CD4-positive, alpha-beta memory T cell (primary cell): ENCODE results near the gene IL1RAP. TPM values are rescaled to one million over a fixed set of nuclear protein-coding genes. Genes with fewer than 3 reads are reported as not detected.

Experiments
- CTCF ChIA-PET: fragments of 350-600 bp; sonication (Branson Sonifier 250); formaldehyde crosslinking; loops from one replicate; lab custom pipeline; 2021; ENCODE audit warnings: inconsistent platforms; ENCODE audit not compliant: partially characterized antibody; lab: Charles Lee
- POLR2A ChIA-PET: fragments of 350-600 bp; sonication (Branson Sonifier 250); formaldehyde crosslinking; loops from one replicate; lab custom pipeline; 2021; ENCODE audit not compliant: partially characterized antibody; lab: Charles Lee
- DNase-seq, 5 donors: peaks; one replicate each; pipeline versions ENCODE4 v3.0.0 to v3.0.0-alpha.2; 2020 to 2022; ENCODE audit warnings: mixed read lengths in 1 of 5
- H3K27ac ChIP-seq: one replicate; pipeline ENCODE4 v1.7.0; 2013; ENCODE audit warnings: low read depth, low read length
- H3K27me3 ChIP-seq: 2 replicates; pipeline ENCODE4 v1.7.0; 2013; ENCODE audit warnings: mild to moderate bottlenecking, low read length, moderate library complexity; ENCODE audit not compliant: insufficient read depth
- H3K36me3 ChIP-seq: 2 replicates; pipeline ENCODE4 v1.7.0; 2013; ENCODE audit warnings: mild to moderate bottlenecking, low read length, moderate library complexity; ENCODE audit not compliant: insufficient read depth
- H3K4me1 ChIP-seq: 2 replicates; pipeline ENCODE4 v1.7.0; 2013; ENCODE audit warnings: mild to moderate bottlenecking, low read length, moderate library complexity; ENCODE audit not compliant: insufficient read depth
- H3K4me3 ChIP-seq, 2 donors: one replicate each; pipeline ENCODE4 v1.7.0; 2013; ENCODE audit warnings: low read length in 2 of 2, mild to moderate bottlenecking in 1 of 2
- H3K9me3 ChIP-seq, 2 donors: one replicate each; pipeline ENCODE4 v1.7.0; 2013; ENCODE audit warnings: low read length in 2 of 2, control low read depth in 1 of 2; ENCODE audit not compliant: control insufficient read depth in 1 of 2
- H3K27ac Mint-ChIP-seq, 7 donors: one replicate each; pipeline ENCODE4 v1.8.0; 2020 to 2021; ENCODE audit warnings: mixed read lengths in 7 of 7, mild to moderate bottlenecking in 6 of 7, inconsistent platforms in 3 of 7, moderate library complexity in 3 of 7
- H3K27me3 Mint-ChIP-seq, 2 donors: one replicate each; pipeline ENCODE4 v1.8.0; 2020 to 2021; ENCODE audit warnings: mixed read lengths in 2 of 2
- H3K36me3 Mint-ChIP-seq, 2 donors: one replicate each; pipeline ENCODE4 v1.8.0; 2020 to 2021; ENCODE audit warnings: mixed read lengths in 2 of 2, inconsistent platforms in 1 of 2, mild to moderate bottlenecking in 1 of 2
- H3K4me1 Mint-ChIP-seq, 4 donors: one replicate each; pipeline ENCODE4 v1.8.0; 2020 to 2021; ENCODE audit warnings: mixed read lengths in 4 of 4, mild to moderate bottlenecking in 1 of 4
- H3K4me3 Mint-ChIP-seq, 8 donors: one replicate each; pipeline ENCODE4 v1.8.0; 2020 to 2021; ENCODE audit warnings: mixed read lengths in 8 of 8, mild to moderate bottlenecking in 7 of 8, moderate library complexity in 6 of 8, inconsistent platforms in 3 of 8
- H3K9me3 Mint-ChIP-seq, 8 donors: one replicate each; pipeline ENCODE4 v1.8.0; 2020 to 2021; ENCODE audit warnings: mixed read lengths in 8 of 8, mild to moderate bottlenecking in 5 of 8, inconsistent platforms in 3 of 8, moderate library complexity in 1 of 8
- intact Hi-C: fragments of 100-400 bp; cut with micrococcal nuclease; formaldehyde crosslinking; loops from one replicate; pipeline ENCODE4 v1.15.1; 2023
- polyA plus RNA-seq, 2 donors: library from polyadenylated mRNA; unstranded; fragments of 300-500 nt; fragmentation: Illumina TruSeq; gene quantifications; one replicate each; pipeline ENCODE4 v1.2.3, GENCODE V29; 2021
- total RNA-seq, 2 experiments: library from RNA; stranded (reverse); gene quantifications; one replicate each; pipeline ENCODE4 v1.2.3, GENCODE V29; 2021

IL1RAP gene
- total and polyA plus RNA-seq, 4 experiments from 2014 or later, result 4.1 to 14.6 (median 8.2) TPM

- DNase-seq, result no peak
- ChIA-PET CTCF (interaction anchor here (1.7 kb wide), 1 partner anchor 271 kb away, joined by 5 read pairs; no protein-coding TSS in a partner anchor), POLR2A (no interaction called here)
- no peaks in the 10 kb centered on the region for H3K4me1 Mint-ChIP-seq
- no peaks in the 10 kb centered on the region for H3K4me1 ChIP-seq
- H3K36me3 Mint-ChIP-seq, result no peaks in the 10 kb centered on the region
- intact Hi-C loops, result loop anchor here (2.0 kb wide), 1 partner anchor 729 kb away; no protein-coding TSS in a partner anchor
- H3K9me3 ChIP-seq, result no peaks in the 10 kb centered on the region
- H3K4me3 Mint-ChIP-seq, result no peak overlapping the region
- peaks cover 7 to 8% of the 10 kb centered on the region in 2 donors for H3K27me3 Mint-ChIP-seq
- H3K4me3 ChIP-seq, result no peak overlapping the region
- H3K27me3 ChIP-seq, result no peaks in the 10 kb centered on the region
- H3K27ac Mint-ChIP-seq, result no peak overlapping the region
- no peak overlapping the region for H3K27ac ChIP-seq
- no peaks in the 10 kb centered on the region for H3K36me3 ChIP-seq
- no peaks in the 10 kb centered on the region for H3K9me3 Mint-ChIP-seq
Measured at GRCh38 chr3:190695994-190696393, 182.1 kb downstream of the IL1RAP start.

DNA sequence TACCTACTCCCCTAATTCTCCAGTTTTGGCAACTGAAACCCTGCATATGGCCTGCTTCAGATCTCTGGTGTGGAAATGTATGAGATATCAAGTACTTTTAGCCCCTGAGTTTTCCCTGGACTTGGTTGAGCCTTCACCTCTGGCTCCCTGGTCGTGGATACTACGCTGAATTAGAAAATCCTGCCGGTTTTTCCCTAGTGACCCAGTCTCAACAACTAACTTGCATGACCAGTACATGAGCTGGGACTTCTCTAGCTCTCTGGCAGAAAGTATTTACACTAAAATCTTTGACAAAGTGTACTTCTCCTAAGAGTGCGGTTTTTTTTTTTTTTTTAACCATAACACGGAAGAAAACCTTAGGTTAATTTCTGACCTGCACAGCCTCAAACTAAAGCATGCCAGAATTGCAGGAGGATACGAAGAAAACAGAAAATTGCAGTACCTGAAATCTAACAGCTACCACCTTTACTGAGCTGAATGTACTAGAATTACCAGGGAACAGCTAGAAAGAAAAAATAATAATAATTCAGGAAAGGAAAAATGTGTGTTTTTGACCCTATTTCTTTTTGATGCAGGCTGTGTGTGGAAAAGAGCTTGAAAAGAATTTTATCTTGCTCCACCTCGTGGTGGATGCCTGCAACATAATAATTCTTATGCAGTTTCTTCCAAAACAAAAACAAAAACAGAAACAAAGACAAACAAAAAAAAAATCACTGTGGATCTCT is 183.1 kb downstream of the IL1RAP start:
- H3K36me3 ChIP-seq, result no peaks in the 10 kb centered on the region
- Mint-ChIP-seq H3K4me1 (no peaks in the 10 kb centered on the region), H3K4me3 (no peak overlapping the region), H3K27ac (no peak overlapping the region), H3K36me3 (no peaks in the 10 kb centered on the region), H3K9me3 (no peaks in the 10 kb centered on the region), H3K27me3 (peaks cover 7 to 8% of the 10 kb centered on the region in 2 donors)
- H3K27ac ChIP-seq, result no peak overlapping the region
- H3K27me3 ChIP-seq, result no peaks in the 10 kb centered on the region
- POLR2A ChIA-PET, result no interaction called here
- CTCF ChIA-PET, result interaction anchor here (0.7 to 1.7 kb wide), 3 partner anchors 9 to 272 kb away, joined by 3 to 5 read pairs (median 3); no protein-coding TSS in a partner anchor
- no peak for DNase-seq
- H3K4me1 ChIP-seq, result no peaks in the 10 kb centered on the region
- intact Hi-C loops, result loop anchor here (2.0 kb wide), 1 partner anchor 730 kb away; no protein-coding TSS in a partner anchor
- H3K4me3 ChIP-seq, result no peak overlapping the region
- no peaks in the 10 kb centered on the region for H3K9me3 ChIP-seq

DNA sequence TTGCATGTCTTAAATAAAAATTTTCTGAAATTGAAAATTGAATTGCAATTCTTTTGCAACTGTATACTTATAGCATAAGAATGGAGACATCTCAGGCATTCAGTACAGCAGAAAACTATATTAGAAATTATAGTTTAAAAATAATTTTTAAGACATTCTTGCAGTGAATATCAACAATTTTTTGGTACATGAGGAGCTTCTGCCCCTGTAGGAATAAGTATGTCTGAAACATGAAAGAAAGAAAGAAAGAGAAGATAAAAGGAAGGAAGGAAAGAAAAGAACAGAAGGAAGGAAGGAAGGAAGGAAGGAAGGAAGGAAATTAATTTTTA is 183.6 kb downstream of the IL1RAP start:
- Mint-ChIP-seq H3K27me3 (peaks cover 7 to 8% of the 10 kb centered on the region in 2 donors), H3K4me3 (no peak overlapping the region), H3K4me1 (no peaks in the 10 kb centered on the region), H3K9me3 (no peaks in the 10 kb centered on the region), H3K27ac (no peak overlapping the region), H3K36me3 (no peaks in the 10 kb centered on the region)
- H3K4me3 ChIP-seq, result no peak overlapping the region
- H3K27me3 ChIP-seq, result no peaks in the 10 kb centered on the region
- no peaks in the 10 kb centered on the region for H3K9me3 ChIP-seq
- H3K27ac ChIP-seq, result no peak overlapping the region
- CTCF ChIA-PET, result interaction anchor here (0.7 to 1.7 kb wide), 3 partner anchors 9 to 272 kb away, joined by 3 to 5 read pairs (median 3); no protein-coding TSS in a partner anchor
- POLR2A ChIA-PET, result no interaction called here
- H3K4me1 ChIP-seq, result no peaks in the 10 kb centered on the region
- DNase-seq, result no peak
- no peaks in the 10 kb centered on the region for H3K36me3 ChIP-seq
- intact Hi-C loops, result loop anchor here (2.0 kb wide), 1 partner anchor 731 kb away; no protein-coding TSS in a partner anchor

- CTCF ChIA-PET, result interaction anchor here (1.7 kb wide), 1 partner anchor 273 kb away, joined by 5 read pairs; no protein-coding TSS in a partner anchor
- POLR2A ChIA-PET, result no interaction called here
- Histone ChIP-seq H3K4me1 (no peaks in the 10 kb centered on the region), H3K27ac (no peak overlapping the region), H3K9me3 (no peaks in the 10 kb centered on the region), H3K36me3 (no peaks in the 10 kb centered on the region), H3K27me3 (no peaks in the 10 kb centered on the region), H3K4me3 (no peak overlapping the region)
- intact Hi-C loops, result loop anchor here (2.0 kb wide), 1 partner anchor 731 kb away; no protein-coding TSS in a partner anchor
- Mint-ChIP-seq H3K9me3 (no peaks in the 10 kb centered on the region), H3K4me3 (no peak overlapping the region), H3K4me1 (no peaks in the 10 kb centered on the region), H3K27me3 (peaks cover 7 to 8% of the 10 kb centered on the region in 2 donors), H3K27ac (no peak overlapping the region), H3K36me3 (no peaks in the 10 kb centered on the region)
- no peak for DNase-seq
Measured at GRCh38 chr3:190697901-190698300, 184.0 kb downstream of the IL1RAP start.

DNA sequence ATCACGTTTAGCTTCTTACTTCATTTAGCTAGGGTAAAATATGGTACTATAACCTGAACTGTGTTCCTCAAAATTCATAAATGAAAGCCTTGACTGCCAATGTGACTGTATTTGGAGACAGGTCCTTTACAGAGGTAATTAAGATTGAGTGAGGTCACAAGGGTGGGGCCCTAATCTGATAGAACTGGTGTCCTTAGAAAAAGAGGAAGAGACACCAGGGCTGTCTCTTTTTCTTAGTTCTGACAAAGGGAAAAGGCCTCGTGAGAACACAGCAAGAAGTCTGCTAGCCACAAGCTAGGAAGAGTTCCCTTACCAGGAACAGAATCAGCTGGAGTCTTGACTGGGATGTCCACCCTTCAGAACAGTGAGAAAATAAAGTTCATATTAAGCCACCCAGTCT is 185.9 kb downstream of the IL1RAP start:
- POLR2A ChIA-PET, result no interaction called here

DNA sequence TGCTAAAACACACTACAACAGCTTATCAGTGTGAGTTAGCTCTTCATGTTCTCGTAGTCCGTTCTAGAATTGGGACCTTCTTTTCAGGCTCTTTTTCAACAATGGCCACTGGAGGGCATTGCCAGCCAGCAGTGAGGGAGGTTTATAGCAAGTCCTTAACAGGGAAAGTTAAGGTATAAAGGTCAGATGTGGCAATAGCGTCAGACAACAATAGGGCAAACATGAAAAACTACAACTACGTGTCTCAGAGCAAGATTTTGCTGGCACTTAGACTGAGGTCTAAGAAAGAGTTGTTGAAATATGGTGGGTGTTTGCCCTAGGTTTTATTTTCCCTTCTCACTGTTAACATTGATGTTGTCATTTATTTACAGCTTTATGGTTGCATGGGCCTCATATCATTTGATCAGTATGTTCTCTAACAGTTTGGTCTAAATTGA is 187.2 kb downstream of the IL1RAP start:
- H3K27ac Mint-ChIP-seq, result no peak overlapping the region
- DNase-seq, result no peak
- H3K9me3 ChIP-seq, result no peaks in the 10 kb centered on the region
- H3K9me3 Mint-ChIP-seq, result peaks cover 0 to 1% (median 0%) of the 10 kb centered on the region in 8 donors
- ChIA-PET POLR2A (no interaction called here), CTCF (no interaction called here)
- H3K27me3 ChIP-seq, result no peaks in the 10 kb centered on the region
- no peak overlapping the region for H3K4me3 Mint-ChIP-seq
- H3K4me1 ChIP-seq, result no peaks in the 10 kb centered on the region
- intact Hi-C loops, result no loop called here
- H3K27me3 Mint-ChIP-seq, result peaks cover 4 to 11% of the 10 kb centered on the region in 2 donors
- no peak overlapping the region for H3K27ac ChIP-seq
- no peak overlapping the region for H3K4me3 ChIP-seq
- no peaks in the 10 kb centered on the region for H3K36me3 Mint-ChIP-seq
- no peaks in the 10 kb centered on the region for H3K36me3 ChIP-seq
- no peaks in the 10 kb centered on the region for H3K4me1 Mint-ChIP-seq

More for the DNA sequence above, 185.9 kb downstream of the IL1RAP start:
- DNase-seq, result no peak
- Mint-ChIP-seq H3K36me3 (no peaks in the 10 kb centered on the region), H3K4me1 (no peaks in the 10 kb centered on the region), H3K27ac (no peak overlapping the region), H3K27me3 (peaks cover 7 to 10% of the 10 kb centered on the region in 2 donors), H3K4me3 (no peak overlapping the region), H3K9me3 (peaks cover 0 to under 1% (median 0%) of the 10 kb centered on the region in 8 donors)
- no peaks in the 10 kb centered on the region for H3K9me3 ChIP-seq
- H3K36me3 ChIP-seq, result no peaks in the 10 kb centered on the region
- no peaks in the 10 kb centered on the region for H3K4me1 ChIP-seq
- H3K4me3 ChIP-seq, result no peak overlapping the region
- no peak overlapping the region for H3K27ac ChIP-seq
- CTCF ChIA-PET, result no interaction called here
- no peaks in the 10 kb centered on the region for H3K27me3 ChIP-seq
- intact Hi-C loops, result no loop called here

GRCh38 chr3:190706582-190706981 is 192.7 kb downstream of the IL1RAP start:
- CTCF ChIA-PET, result interaction anchor here (1.3 kb wide), 1 partner anchor 10 kb away, joined by 3 read pairs; no protein-coding TSS in a partner anchor
- no peak overlapping the region for H3K4me3 ChIP-seq
- Mint-ChIP-seq H3K4me3 (no peak overlapping the region), H3K9me3 (peaks cover 0 to 1% (median 0%) of the 10 kb centered on the region in 8 donors), H3K27ac (no peak overlapping the region), H3K4me1 (no peaks in the 10 kb centered on the region), H3K27me3 (peaks cover 0 to 4% of the 10 kb centered on the region in 2 donors), H3K36me3 (no peaks in the 10 kb centered on the region)
- no peak for DNase-seq
- POLR2A ChIA-PET, result no interaction called here
- H3K27me3 ChIP-seq, result no peaks in the 10 kb centered on the region
- H3K27ac ChIP-seq, result no peak overlapping the region
- no peaks in the 10 kb centered on the region for H3K4me1 ChIP-seq
- H3K9me3 ChIP-seq, result no peaks in the 10 kb centered on the region
- intact Hi-C loops, result no loop called here
- H3K36me3 ChIP-seq, result no peaks in the 10 kb centered on the region
